Left renal cortex interstitium (tissue), 4 donors: ENCODE measurements around the gene TBC1D1. TPM values are rescaled to one million over a fixed set of nuclear protein-coding genes. Genes with fewer than 3 reads are reported as not detected.

Experiments used
- DNase-seq, 4 donors: peaks; one replicate each; pipeline ENCODE4 v3.0.0-alpha.2; 2013; ENCODE audit warnings: low read depth in 4 of 4, low spot score in 2 of 4, missing footprints in 1 of 4
- polyA plus RNA-seq, 4 donors: library from polyadenylated mRNA; unstranded; fragments of 120-200 nt; gene quantifications; one replicate each; pipeline ENCODE4 v1.2.1, GENCODE V29; 2013; ENCODE audit not compliant: insufficient read length in 4 of 4

Gene TBC1D1
- polyA plus RNA-seq, 4 donors, result 179 to 192 (median 184) TPM

GRCh38 chr4:38089961-38090360 lies 199.1 kb downstream of the TBC1D1 start:
- DNase-seq, result no peak

GRCh38 chr4:38090455-38091246 lies 199.8 kb downstream of the TBC1D1 start:
- DNase-seq, result no peak

- no peak for DNase-seq
Observed at GRCh38 chr4:38091636-38092035, 200.8 kb downstream of the TBC1D1 start.

GRCh38 chr4:38092701-38093100 lies 201.8 kb downstream of the TBC1D1 start:
- no peak for DNase-seq

GRCh38 chr4:38094419-38094818 lies 203.5 kb downstream of the TBC1D1 start:
- DNase-seq, result no peak

GRCh38 chr4:38095691-38096090 lies 204.8 kb downstream of the TBC1D1 start:
- DNase-seq, result no peak

- DNase-seq, result no peak
Observed at GRCh38 chr4:38097818-38098217, 206.9 kb downstream of the TBC1D1 start.

- DNase-seq, result no peak
Observed at GRCh38 chr4:38099020-38099600, 208.2 kb downstream of the TBC1D1 start.

GRCh38 chr4:38099908-38100407 lies 209.1 kb downstream of the TBC1D1 start:
- DNase-seq, result no peak

- DNase-seq, result no peak
Observed at GRCh38 chr4:38100474-38101255, 209.8 kb downstream of the TBC1D1 start.

GRCh38 chr4:38101563-38101962 lies 210.7 kb downstream of the TBC1D1 start:
- DNase-seq, result no peak

GRCh38 chr4:38102957-38103588 lies 212.2 kb downstream of the TBC1D1 start:
- no peak for DNase-seq

- DNase-seq, result no peak
Observed at GRCh38 chr4:38105475-38106220, 214.8 kb downstream of the TBC1D1 start.

GRCh38 chr4:38106311-38106710 lies 215.4 kb downstream of the TBC1D1 start:
- DNase-seq, result no peak

GRCh38 chr4:38106886-38107514 lies 216.1 kb downstream of the TBC1D1 start:
- DNase-seq, result no peak

- no peak for DNase-seq
Observed at GRCh38 chr4:38107818-38108217, 216.9 kb downstream of the TBC1D1 start.

- no peak for DNase-seq
Observed at GRCh38 chr4:38109370-38109769, 218.5 kb downstream of the TBC1D1 start.

GRCh38 chr4:38109896-38110295 lies 219.0 kb downstream of the TBC1D1 start:
- DNase-seq, result no peak

GRCh38 chr4:38111024-38111423 lies 220.1 kb downstream of the TBC1D1 start:
- DNase-seq, result no peak

- no peak for DNase-seq
Observed at GRCh38 chr4:38111717-38112116, 220.8 kb downstream of the TBC1D1 start.
